Sciatic nerve (tissue), 2 donors: ENCODE data around the gene ELOVL1. TPM values are rescaled to one million over a fixed set of nuclear protein-coding genes. Genes with fewer than 3 reads are reported as not detected.
A peak's percentile ranks its signal among the peaks of the same experiment; 100 is the strongest.
"Not testable (repeated sequence)": the region's sequence is repeated elsewhere in the genome, so short reads cannot be mapped to it uniquely, and the experiment has no call there.

Experiments used
- ATAC-seq: fragments of 200-7000 bp; cut with Tn5 transposase; one replicate; pipeline ENCODE4 v1.9.1; 2020; ENCODE audit warnings: mild to moderate bottlenecking, moderate library complexity
- DNase-seq: peaks from one replicate; pipeline ENCODE4 v3.0.0-alpha.2; 2020; ENCODE audit warnings: low spot score
- intact Hi-C: fragments of 100-400 bp; cut with DNase I; formaldehyde crosslinking; loops from one replicate; pipeline ENCODE4 v1.14.2; 2022
- total RNA-seq: library from RNA; stranded (reverse); fragmentation: NEBNext Ultra II Directional; extraction: Animal tissue kit (Norgen Biotek cat#: 25700); gene quantifications from one replicate; pipeline ENCODE4 v1.2.1, GENCODE V29; 2021
- donor health status: DM: no; HTN: no; CAD: no.
- donor health status: DM: no; HTN: no; CAD: no.

Gene ELOVL1
- total RNA-seq, 1 donor from 2014 or later: 72.4 TPM

- DNase-seq (no peak), ATAC-seq (no peak)
- intact Hi-C loops: loop anchor here (10.0 kb wide), 1 partner anchor 152 kb away; no protein-coding TSS in a partner anchor
These were observed 18.9 kb upstream of the ELOVL1 start for GRCh38 chr1:43386676-43387075.

GRCh38 chr1:43383449-43383848, 15.6 kb upstream of the ELOVL1 start:
- no peak for ATAC-seq
- intact Hi-C loops: loop anchor here (10.0 kb wide), 1 partner anchor 149 kb away; no protein-coding TSS in a partner anchor
- no peak for DNase-seq

- ATAC-seq (peak; percentile 77), DNase-seq (no peak)
- intact Hi-C loops: loop anchor here (10.0 kb wide), 1 partner anchor 147 kb away; no protein-coding TSS in a partner anchor
These were observed 14.4 kb upstream of the ELOVL1 start for GRCh38 chr1:43382027-43382779.

GRCh38 chr1:43381612-43382011, 13.8 kb upstream of the ELOVL1 start:
- intact Hi-C loops: loop anchor here (10.0 kb wide), 1 partner anchor 147 kb away; no protein-coding TSS in a partner anchor
- DNase-seq (no peak), ATAC-seq (peak; percentile 61)

- intact Hi-C loops: no loop called here
- ATAC-seq (no peak), DNase-seq (no peak)
These were observed 11.7 kb upstream of the ELOVL1 start for GRCh38 chr1:43379476-43379875.

- ATAC-seq: no peak
- no peak for DNase-seq
- intact Hi-C loops: no loop called here
These were observed 10.0 kb upstream of the ELOVL1 start for GRCh38 chr1:43377831-43378230.

- intact Hi-C loops: no loop called here
- no peak for DNase-seq
- no peak for ATAC-seq
These were observed 9.0 kb upstream of the ELOVL1 start for GRCh38 chr1:43376723-43377235.

GRCh38 chr1:43373066-43373940, 5.5 kb upstream of the ELOVL1 start:
- intact Hi-C loops: no loop called here
- DNase-seq (no peak), ATAC-seq (no peak)

GRCh38 chr1:43372172-43372571, 4.4 kb upstream of the ELOVL1 start:
- intact Hi-C loops: no loop called here
- ATAC-seq (no peak), DNase-seq (no peak)

- ATAC-seq (no peak), DNase-seq (no peak)
- intact Hi-C loops: no loop called here
These were observed 2.8 kb upstream of the ELOVL1 start for GRCh38 chr1:43370564-43370963.

- intact Hi-C loops: loop anchor here (5.0 kb wide), 1 partner anchor 572 kb away; no protein-coding TSS in a partner anchor
- DNase-seq, ATAC-seq: not testable (repeated sequence)
These were observed 2.0 kb upstream of the ELOVL1 start for GRCh38 chr1:43369779-43370178.

- DNase-seq (no peak), ATAC-seq (no peak)
- intact Hi-C loops: loop anchor here (5.0 kb wide), 1 partner anchor 571 kb away; no protein-coding TSS in a partner anchor
These were observed 822 bp upstream of the ELOVL1 start for GRCh38 chr1:43368646-43369020.

- intact Hi-C loops: loop anchor here (5.0 kb wide), 1 partner anchor 570 kb away; no protein-coding TSS in a partner anchor
- no peak for DNase-seq
- peak; percentile 75 for ATAC-seq
These were observed 546 bp downstream of the ELOVL1 start for GRCh38 chr1:43367026-43367903.

GRCh38 chr1:43366601-43367025, 1.2 kb downstream of the ELOVL1 start:
- intact Hi-C loops: loop anchor here (5.0 kb wide), 1 partner anchor 569 kb away; no protein-coding TSS in a partner anchor
- ATAC-seq: peak; percentile 1
- DNase-seq: no peak

GRCh38 chr1:43366179-43366578, 1.6 kb downstream of the ELOVL1 start:
- intact Hi-C loops: loop anchor here (5.0 kb wide), 1 partner anchor 569 kb away; no protein-coding TSS in a partner anchor
- ATAC-seq (no peak), DNase-seq (no peak)

GRCh38 chr1:43365678-43366077, 2.1 kb downstream of the ELOVL1 start:
- DNase-seq (no peak), ATAC-seq (no peak)
- intact Hi-C loops: loop anchor here (5.0 kb wide), 1 partner anchor 568 kb away; no protein-coding TSS in a partner anchor

GRCh38 chr1:43363935-43364525, 3.8 kb downstream of the ELOVL1 start:
- intact Hi-C loops: no loop called here
- no peak for ATAC-seq
- no peak for DNase-seq
